ENCODE measurements around the gene MED15. TPM values are rescaled to one million over a fixed set of nuclear protein-coding genes. Genes with fewer than 3 reads are reported as not detected.

Gene MED15
- total and polyA plus RNA-seq, 2 of the 8 experiments (the other 6 are each of a cell fraction or from before 2014, with no cell fraction given): 28.3 to 57.1 TPM

- Histone ChIP-seq H3K36me3 (ENCODE audit: control insufficient read depth in 2 of 4, insufficient read depth in 4 of 4, low read length in 3 of 4) (no peaks in the 10 kb centered on the region; a peak in 1 of 8 replicates), H4K8ac (ENCODE audit: extremely low read depth, insufficient read depth, low read length) (no peak overlapping the region), H3K9ac (replicated peaks in 1 of 4; ENCODE audit: extremely low read depth in 1 of 4, low read depth in 3 of 4, low read length in 3 of 4) (no peak overlapping the region), H3K14ac (ENCODE audit: insufficient read length) (no peak overlapping the region), H2BK12ac (ENCODE audit: low read depth, low read length) (no peak overlapping the region), H2AK5ac (ENCODE audit: low read depth, low read length) (no peak overlapping the region), H3K27me3 (replicated peaks in 1 of 4; ENCODE audit: control insufficient read depth in 3 of 4, extremely low read depth in 1 of 4, insufficient read depth in 3 of 4, low read length in 3 of 4) (no peaks in the 10 kb centered on the region), H3K79me2 (ENCODE audit: control insufficient read depth in 1 of 2, insufficient read depth in 2 of 2, low read length in 2 of 2) (no peaks in the 10 kb centered on the region), H2BK15ac (ENCODE audit: low read length) (no peak overlapping the region), H4K5ac (ENCODE audit: insufficient read length, low read depth, low read length) (no peak overlapping the region), H3K23me2 (ENCODE audit: low read depth, low read length) (no peaks in the 10 kb centered on the region), H3K4me2 (ENCODE audit: insufficient read depth in 1 of 2, low read depth in 2 of 2, low read length in 2 of 2) (no peak overlapping the region), H2AFZ (ENCODE audit: low read length) (no peak overlapping the region), H2BK5ac (ENCODE audit: low read depth, low read length) (no peak overlapping the region), H3K9me3 (ENCODE audit: insufficient read depth in 2 of 2, low read depth in 1 of 2, low read length in 1 of 2) (no peaks in the 10 kb centered on the region), H3K79me1 (ENCODE audit: low read depth, low read length) (no peaks in the 10 kb centered on the region), H3K18ac (ENCODE audit: extremely low read depth, low read length) (no peak overlapping the region), H4K91ac (replicated peaks; ENCODE audit: insufficient read length, low read length) (no peak overlapping the region), H3K56ac (replicated peaks; ENCODE audit: insufficient read length, low read depth, low read length) (no peak overlapping the region), H3K27ac (ENCODE audit: low read depth, low read length) (no peak overlapping the region), H2BK20ac (ENCODE audit: low read length) (no peak overlapping the region), H2BK120ac (replicated peaks; ENCODE audit: low read depth, low read length) (no peak overlapping the region), H4K20me1 (replicated peaks in 1 of 2; ENCODE audit: control insufficient read depth in 1 of 2, insufficient read depth in 2 of 2, low read length in 2 of 2) (peaks cover 0 to 2% of the 10 kb centered on the region in 2 experiments), H3K4me3 (ENCODE audit: extremely low read depth in 1 of 4, insufficient read depth in 2 of 4, low read depth in 3 of 4, low read length in 4 of 4) (no peak overlapping the region), H3K4ac (replicated peaks; ENCODE audit: insufficient read length, low read depth, low read length) (no peak overlapping the region), H3K23ac (ENCODE audit: insufficient read length) (no peak overlapping the region), H3K4me1 (replicated peaks in 1 of 4; ENCODE audit: control insufficient read depth in 3 of 4, insufficient read depth in 4 of 4, low read length in 3 of 4) (peaks cover 0 to 2% (median under 1%) of the 10 kb centered on the region in 4 experiments; a peak in 2 of 7 replicates)
- DNase-seq (ENCODE audit: low read depth in 1 of 2, low spot score in 2 of 2): no peak
- CTCF ChIA-PET (ENCODE audit: partially characterized antibody): interaction anchor here (1.0 to 1.8 kb wide), 2 partner anchors 14 to 115 kb away, joined by 3 to 4 read pairs; no protein-coding TSS in a partner anchor
- POLR2A ChIA-PET (ENCODE audit: partially characterized antibody): no interaction called here
- 71% methylated on average over 3 of the region's 3 CpGs; no CpG with 5 or more reads in 1 of the 2 experiments for WGBS, 2 experiments (ENCODE audit: extremely low coverage in 1 of 2, insufficient coverage in 1 of 2, insufficient read length in 1 of 2, insufficient replicate concordance in 2 of 2, low coverage in 1 of 2, low lambda C conversion rate in 2 of 2, missing lambda C conversion rate in 1 of 2)
- FAIRE-seq: no peak
- TF ChIP-seq MAFK (IDR thresholded peaks at IDR 0.05; ENCODE audit: low read depth, low read length) (no peak), MAX (IDR thresholded peaks at IDR 0.05) (no peak), BCL11A (IDR thresholded peaks at IDR 0.05; ENCODE audit: low read depth in 2 of 2, low read length in 2 of 2) (no peak), RBBP5 (IDR thresholded peaks at IDR 0.05; ENCODE audit: borderline replicate concordance, low read depth, low read length) (no peak), ATF3 (IDR thresholded peaks at IDR 0.05; ENCODE audit: insufficient read depth, low read depth, low read length) (no peak), RAD21 (IDR thresholded peaks at IDR 0.05 in 1 of 2, conservative IDR thresholded peaks at IDR 0.05 in 1 of 2; ENCODE audit: low read depth in 2 of 2, low read length in 2 of 2) (no peak), EZH2 (IDR thresholded peaks at IDR 0.05; ENCODE audit: low read depth, low read length, severe bottlenecking) (no peak), RNF2 (IDR thresholded peaks at IDR 0.05; ENCODE audit: borderline replicate concordance, low read depth, low read length, missing control alignments, poor library complexity, severe bottlenecking) (no peak), SUZ12 (IDR thresholded peaks at IDR 0.05; ENCODE audit: low read length) (no peak), POU5F1 (IDR thresholded peaks at IDR 0.05; ENCODE audit: low read depth, low read length) (no peak), SRF (IDR thresholded peaks at IDR 0.05; ENCODE audit: low read depth, low read length) (no peak), TCF12 (IDR thresholded peaks at IDR 0.05; ENCODE audit: low read depth, low read length) (no peak), TAF7 (optimal IDR thresholded peaks at IDR 0.05; ENCODE audit: borderline replicate concordance, low read depth, low read length) (no peak)
These were observed 48.3 kb upstream of the MED15 start for GRCh38 chr22:20459152-20459542.

Data from H1 (cell line).